ENCODE results near the gene UNC45A.
"Not testable (repeated sequence)": the region's sequence is repeated elsewhere in the genome, so short reads cannot be mapped to it uniquely, and the experiment has no call there.

The UNC45A gene

DNA sequence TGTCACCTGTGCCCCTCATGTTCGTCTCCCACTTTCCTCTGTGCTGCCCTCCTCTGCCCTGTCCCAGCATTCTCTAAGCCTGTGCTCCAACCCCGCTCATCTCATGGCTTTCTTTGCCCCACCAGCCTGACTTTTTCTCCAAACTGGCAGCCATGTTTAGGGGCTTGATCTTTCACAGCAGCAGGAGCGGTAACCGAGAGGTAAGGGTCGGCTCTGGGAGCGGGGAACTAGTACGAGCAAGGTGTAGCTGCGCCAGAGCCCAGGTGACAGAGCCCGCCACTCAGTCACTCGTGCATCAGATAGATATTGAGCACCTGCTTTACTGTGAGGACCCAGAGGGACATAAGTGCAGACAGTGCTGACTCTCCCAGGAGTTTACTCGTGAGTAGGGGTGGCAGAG is 18.6 kb upstream of the UNC45A start:
- no peak for DNase-seq

- no peak for DNase-seq
Observed at GRCh38 chr15:90917569-90917968, 17.5 kb upstream of the UNC45A start.

DNA sequence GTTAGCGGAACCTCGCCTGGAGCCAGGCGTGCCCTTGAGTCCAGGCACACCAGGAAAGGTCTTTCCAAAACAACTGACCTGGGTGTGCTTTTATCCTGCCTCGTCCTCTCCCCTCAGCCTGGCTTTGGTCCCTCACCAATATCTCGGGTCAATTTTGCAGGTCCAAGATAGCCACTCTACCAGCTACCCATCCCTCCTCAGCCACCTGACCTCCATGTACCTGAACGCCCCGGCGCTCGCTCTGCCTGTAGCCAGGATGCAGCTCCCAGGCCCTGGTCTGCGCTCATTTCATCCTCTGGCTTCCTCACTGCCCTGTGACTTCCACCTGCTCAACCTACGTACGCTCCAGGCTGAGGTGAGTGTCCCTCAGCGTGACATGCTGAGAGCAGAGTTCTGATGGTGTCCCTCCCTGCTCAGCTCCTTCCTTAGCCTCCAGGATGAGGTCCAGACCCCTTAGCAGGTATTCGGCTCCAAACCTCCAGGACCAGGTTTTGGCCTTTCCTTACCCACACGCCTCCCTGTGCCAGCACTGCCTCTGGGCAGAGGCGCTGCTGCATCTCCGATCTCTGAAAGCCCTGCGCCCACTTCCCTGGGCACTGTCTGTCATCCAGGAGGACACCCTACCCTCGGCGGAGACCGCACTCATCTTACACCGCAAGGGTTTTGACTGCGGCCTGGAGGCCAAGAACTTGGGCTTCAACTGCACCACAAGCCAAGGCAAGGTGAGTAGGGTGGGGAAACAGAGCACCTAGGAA is 16.9 kb upstream of the UNC45A start:
- DNase-seq: no peak

DNA sequence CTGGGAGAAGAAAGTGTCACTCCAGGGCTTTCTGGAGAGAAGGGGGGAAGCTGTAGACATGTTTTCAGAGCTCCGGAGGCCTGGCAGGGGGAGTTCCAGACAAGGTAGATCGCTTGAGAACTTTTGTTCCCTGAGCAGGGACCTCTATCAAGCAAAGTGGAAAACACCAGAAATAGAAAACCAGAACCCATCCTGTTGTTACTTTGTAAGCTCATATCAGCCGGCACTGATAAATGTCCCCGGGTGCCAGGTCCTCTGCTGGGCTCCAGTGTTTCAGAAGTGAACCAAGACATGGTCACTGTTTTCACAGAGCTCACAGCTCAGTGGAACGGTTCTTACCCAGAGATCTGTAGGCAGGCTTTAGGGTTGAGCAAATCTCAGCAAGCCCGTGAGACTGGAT is 16.2 kb upstream of the UNC45A start:
- DNase-seq: no peak

DNA sequence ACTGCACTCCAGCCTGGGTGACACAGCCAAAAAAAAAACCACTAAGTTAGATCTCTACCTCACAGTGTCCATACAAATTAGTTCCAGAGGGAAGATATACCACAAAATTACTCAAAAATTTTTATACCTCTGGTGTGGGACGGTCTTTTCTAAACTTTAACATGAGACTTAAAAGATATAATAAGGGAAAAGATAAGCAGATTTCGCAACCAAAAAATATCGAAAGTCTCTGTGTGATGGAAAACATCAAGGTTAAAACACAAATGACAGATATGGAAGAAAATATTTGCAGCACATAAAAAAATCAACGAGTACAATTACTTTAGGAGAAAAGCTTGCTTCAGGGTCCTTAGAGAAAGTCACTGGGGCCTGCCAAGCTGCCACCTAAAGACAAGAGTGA is 13.2 kb upstream of the UNC45A start:
- no peak for DNase-seq

DNA sequence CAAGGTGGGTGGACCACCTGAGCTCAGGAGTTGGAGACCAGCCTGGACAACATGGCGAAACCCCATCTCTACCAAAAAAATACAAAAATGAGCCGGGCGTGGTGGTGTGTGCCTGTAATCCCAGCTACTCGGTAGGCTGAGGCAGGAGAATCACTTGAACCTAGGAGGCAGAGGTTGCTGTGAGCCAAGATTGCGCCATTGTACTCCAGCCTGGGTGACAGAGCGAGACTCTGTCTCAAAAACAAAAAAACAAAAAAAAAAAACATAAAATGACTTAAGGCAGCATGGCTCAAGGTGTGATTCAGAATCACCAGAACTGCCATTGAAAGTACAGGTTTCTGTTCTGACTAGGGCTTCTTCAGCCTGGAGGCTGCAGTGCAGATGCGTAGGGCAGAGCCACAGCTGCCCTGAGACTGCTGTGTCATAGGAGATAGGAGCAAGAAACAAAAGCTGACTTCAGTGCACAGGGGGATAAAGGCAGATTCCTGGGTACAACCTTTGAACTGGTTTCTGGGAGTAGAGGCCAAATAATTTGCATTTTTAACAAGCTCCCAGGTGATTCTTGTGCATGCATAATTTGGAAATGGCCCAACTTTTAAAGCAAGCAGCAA is 12.3 kb upstream of the UNC45A start:
- DNase-seq: not testable (repeated sequence)

GRCh38 chr15:90924375-90924774 is 10.7 kb upstream of the UNC45A start:
- DNase-seq: no peak

DNA sequence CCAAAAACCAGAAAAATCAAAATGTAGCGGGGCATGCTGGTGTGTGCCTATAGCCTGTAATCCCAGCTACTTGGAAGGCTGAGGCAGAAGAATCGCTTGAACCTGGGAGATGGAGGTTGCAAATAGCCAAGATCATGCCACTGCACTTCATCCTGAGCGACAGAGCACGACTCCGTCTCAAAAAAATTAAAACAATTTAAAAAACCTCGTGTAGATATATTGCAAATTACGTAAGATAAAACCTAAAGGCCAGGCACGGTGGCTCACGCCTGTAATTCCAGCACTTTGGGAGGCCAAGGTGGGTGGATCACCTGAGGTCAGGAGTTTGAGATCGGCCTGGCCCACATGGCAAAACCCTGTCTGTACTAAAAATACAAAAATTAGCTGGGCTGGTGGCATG is 8.3 kb upstream of the UNC45A start:
- not testable (repeated sequence) for DNase-seq

- DNase-seq: peak in 2 of 4 experiments; percentile 53 to 62
Observed at GRCh38 chr15:90928106-90928505, 7.0 kb upstream of the UNC45A start.

DNA sequence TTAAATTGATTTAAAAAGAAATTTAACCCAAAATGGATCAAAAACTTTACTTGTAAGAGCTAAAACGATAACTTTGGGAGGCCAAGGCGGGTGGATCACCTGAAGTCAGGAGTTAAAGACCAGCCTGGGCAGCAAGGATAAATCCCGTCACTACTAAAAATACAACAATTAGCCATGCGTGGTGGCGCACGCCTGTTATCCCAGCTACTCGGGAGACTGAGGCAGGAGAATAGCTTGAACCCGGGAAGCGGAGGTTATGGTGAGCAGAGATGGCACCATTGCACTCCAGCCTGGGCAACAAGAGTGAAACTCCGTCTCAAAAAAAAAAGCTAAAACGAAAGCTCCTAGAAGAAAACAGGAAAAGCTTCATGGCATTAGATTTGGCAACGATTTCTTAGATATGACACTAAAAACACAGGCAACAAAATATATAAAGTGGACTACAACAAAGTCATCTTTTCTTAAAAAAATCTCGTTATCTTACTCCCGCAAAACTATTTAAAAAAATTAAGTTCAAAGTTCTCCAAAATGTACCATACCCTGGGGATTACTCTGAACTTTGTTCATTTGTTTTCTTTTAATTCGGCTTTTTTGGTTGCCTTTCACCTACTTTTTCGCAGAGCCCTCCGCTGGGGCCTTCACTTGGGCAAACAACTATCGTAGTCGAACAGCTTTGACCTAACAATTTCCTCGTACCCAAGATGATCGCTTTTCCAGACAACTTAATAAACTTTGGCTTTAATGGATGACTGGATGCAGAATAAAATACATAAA is 5.7 kb upstream of the UNC45A start:
- DNase-seq: peak in 2 of 4 experiments; percentile 35 to 36

DNA sequence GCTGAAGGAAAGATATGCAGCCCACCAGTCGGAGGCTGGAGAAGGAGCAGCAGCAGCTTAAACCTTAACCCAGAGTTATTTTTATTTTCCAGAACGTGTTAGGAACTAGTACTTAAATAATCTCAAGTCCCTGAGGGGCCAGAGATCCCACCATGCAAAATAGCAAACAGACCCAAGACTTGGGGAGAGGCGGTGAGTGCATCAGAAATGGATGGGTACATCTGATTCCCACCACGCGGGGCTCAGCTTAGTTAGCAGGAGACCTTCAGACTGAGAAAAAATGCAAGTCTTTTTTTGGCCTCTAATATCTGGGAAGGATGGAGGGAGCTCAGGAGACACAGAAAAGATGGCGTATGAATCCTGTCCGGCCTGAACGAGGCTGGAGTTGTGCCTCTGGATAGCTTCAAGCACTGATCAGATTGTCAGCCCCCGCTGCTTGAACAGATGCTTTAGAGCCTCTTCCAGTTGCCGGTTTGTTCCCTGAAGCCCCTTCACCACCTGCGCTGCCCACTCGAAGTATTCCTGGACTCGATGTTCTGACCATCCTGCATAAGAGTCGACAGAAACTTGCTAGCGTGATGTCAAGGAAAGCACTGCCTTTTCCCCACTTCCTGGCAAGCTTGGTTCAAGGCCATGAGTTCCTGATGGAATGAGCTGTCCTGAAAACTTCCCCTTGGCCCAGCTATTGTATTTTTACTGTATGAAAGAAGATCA is 4.1 kb upstream of the UNC45A start:
- DNase-seq: peak in 3 of 4 experiments; percentile 40 to 65 (median 62)

DNA sequence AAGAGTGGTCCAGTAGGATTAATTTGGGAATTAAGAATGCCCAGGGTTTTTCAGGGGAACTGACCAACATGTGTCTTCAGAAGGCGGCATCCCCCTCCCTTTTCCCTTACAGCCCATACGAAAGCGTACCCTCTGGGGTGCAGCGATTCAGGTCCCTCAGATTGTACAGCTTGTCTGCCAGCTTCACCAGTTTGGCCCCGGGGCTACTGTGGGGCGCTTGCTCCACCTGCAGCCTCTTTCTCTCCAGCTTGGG is 3.6 kb upstream of the UNC45A start:
- no peak for DNase-seq

DNA sequence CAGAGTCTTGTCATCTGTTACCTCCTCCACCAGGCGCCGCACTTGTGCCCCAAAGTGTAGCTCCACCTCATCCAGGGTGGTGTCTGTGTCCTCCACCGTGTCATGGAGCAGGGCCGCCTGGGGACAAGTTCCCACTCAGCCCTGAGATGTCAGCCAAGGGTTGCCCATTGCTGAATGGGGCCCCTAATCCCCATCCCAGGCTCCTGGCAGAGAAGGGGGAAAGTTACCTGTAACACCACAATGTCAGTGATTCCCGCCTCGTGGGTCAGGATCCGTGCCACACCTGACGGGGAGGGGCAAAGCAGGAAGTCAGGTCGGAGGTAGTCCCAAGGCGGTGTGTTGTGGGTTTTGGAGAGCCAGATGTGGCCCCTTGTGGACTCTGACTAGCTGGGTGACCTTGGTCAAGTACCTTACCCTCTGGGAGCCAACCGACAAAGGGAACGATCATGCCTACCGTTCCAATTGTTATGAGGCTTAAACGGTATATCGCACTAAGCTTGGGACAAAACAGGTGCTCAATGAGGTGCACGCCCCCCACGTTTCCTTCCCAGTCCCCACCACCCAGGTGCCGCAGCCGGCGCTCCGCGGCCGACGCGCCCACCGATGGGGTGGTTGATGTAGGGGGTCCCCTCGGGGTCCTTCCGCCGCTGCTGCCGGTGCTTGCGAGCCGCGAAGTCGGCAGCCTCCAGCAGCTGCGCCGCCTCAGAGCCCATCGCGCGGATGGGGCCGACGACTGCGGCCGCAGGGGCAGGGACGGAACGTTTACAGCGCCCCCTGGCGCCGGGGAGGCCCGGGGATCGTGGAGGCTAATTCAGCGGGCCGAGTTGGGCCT is 3.0 kb upstream of the UNC45A start, which contains the start of gene HDDC3:
Gene HDDC3 (minus strand): TSS at position 722 of the 832 bp plus-strand sequence. CDS start 9 bp downstream, at position 713.
- peak; percentile 91 to 97 (median 96) for DNase-seq

- no peak for DNase-seq
Observed at GRCh38 chr15:90932660-90932991, 2.5 kb upstream of the UNC45A start.

GRCh38 chr15:90933301-90933700 is 1.8 kb upstream of the UNC45A start:
- DNase-seq: no peak

DNA sequence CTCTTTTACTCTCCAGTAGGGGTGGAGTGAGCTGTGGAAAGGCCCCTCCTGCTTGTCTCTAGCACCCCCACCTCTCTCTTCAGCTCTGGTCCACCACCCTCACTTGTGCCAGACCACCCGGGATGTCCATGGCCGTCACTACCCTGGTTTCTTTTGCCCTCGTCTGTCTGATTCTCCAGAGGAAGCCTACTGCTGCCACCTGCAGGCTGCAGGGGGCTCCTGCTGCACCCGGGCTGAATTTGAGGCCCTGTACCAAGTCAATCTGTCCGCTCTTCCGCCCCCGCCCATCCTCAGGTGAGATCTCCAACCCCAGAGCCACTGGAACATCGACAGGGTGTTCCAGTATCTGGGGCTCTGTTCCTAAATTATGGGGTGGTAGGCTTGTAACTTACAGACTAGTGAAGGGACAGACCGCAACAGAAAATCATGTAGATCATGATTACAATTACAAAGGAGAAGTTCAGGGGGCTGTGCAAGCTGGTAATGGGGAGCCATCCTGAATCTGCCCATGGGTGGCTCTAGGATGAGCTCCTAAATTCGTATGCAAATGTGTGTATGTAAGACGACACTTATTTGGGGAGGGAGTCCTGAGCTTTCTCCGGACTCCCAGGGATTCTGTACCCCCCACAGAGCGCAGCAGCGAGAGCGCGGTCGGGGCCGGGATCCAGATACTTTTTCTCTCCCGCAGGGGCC is 683 bp upstream of the UNC45A start:
- DNase-seq: peak; percentile 84 to 92 (median 89)

- DNase-seq: no peak
Observed at GRCh38 chr15:90936823-90937222, 1.7 kb downstream of the UNC45A start.

GRCh38 chr15:90938261-90938660 is 3.2 kb downstream of the UNC45A start:
- no peak for DNase-seq

- DNase-seq: no peak
Observed at GRCh38 chr15:90939756-90940155, 4.7 kb downstream of the UNC45A start.

GRCh38 chr15:90941038-90941437 is 6.0 kb downstream of the UNC45A start:
- no peak for DNase-seq

- DNase-seq: no peak
Observed at GRCh38 chr15:90942354-90943120, 7.5 kb downstream of the UNC45A start.
